C4-2B (cell line): ENCODE data around the gene KRT24.

Source experiments
- H3K27ac ChIP-seq: fragments of 450-650 bp; 2 replicates; pipeline ENCODE4 v1.5.1; 2017
- CTCF ChIP-seq: fragments of 450-650 bp; conservative IDR thresholded peaks from 2 replicates; pipeline ENCODE4 v1.5.1; 2017; ENCODE audit warnings: mild to moderate bottlenecking
- ZFX ChIP-seq: fragments of 450-650 bp; IDR thresholded peaks from 2 replicates; pipeline ENCODE4 v1.6.1; 2017

The KRT24 gene

GRCh38 chr17:40659911-40660310, 43.6 kb downstream of the KRT24 start:
- TF ChIP-seq CTCF (no peak), ZFX (no peak)
- no peak overlapping the region for H3K27ac ChIP-seq

DNA sequence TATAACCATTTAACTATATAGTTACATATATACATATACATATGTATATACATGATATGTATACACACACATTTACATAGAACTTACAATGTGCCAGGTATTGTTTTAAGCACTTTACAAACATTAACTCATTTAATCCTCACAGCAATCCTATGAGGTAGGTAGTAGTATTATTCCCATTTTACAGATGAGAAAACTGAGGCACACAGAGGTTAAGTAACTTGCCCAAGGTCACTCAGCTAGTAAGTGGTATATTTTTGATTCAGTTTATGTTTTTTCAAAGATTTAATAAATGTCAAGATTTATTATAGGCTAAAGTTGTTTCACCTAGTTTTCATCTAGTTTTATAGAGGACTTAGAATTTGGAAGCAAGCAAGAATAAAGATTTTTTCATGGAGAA, 45.2 kb downstream of the KRT24 start:
- TF ChIP-seq ZFX = no peak
- no peak for TF ChIP-seq CTCF

DNA sequence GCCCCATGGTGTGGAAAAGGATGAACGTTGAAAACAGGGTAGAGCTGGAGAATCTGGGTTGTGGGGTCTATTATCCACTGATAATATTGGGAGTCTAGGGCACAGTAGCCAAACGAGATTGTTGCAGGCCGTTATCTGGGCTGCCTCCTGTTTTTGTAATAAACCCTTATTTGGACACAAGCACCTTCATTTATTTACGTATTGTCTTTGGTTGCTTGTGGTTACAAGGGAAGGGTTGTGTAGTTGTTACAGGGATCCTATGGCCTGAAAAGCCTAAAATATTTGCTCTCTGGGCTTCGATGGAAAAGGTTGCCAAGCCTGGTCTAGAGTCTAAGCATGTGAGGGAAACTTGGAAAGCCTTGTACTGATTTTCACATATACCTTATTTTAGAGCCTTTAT, 51.6 kb downstream of the KRT24 start:
- no peak overlapping the region for H3K27ac ChIP-seq
- no peak for TF ChIP-seq CTCF
- TF ChIP-seq ZFX = no peak

More for the DNA sequence above, 45.2 kb downstream of the KRT24 start:
- H3K27ac ChIP-seq = no peak overlapping the region

DNA sequence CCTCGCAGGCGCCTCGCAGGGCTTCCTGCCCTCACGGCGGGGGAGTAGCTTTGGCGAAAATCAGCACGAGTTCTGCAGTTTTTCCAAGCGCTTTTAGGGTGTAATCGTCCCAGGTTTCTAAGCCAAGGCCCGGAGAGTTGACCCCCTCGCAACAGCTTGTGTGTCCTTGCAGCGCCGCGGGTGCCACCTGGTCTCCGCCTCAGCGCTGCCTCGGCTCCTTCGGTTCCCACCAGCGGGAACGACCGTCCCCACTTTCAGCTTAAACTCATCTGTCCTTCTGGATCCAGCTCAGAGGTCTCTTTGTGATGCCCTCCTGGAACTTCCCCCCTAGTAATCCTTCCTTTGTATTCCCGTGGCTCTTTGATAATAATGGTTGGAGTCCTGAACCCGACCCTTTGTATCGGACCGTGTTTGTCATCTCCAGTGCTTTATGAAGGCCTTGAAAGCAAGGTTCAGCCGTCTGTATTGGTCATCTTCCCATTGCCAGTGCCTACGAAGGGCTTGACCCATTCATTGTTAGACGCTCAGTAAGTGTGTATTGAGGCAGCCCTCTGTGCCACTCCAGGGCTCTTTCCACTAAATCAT, 55.1 kb downstream of the KRT24 start:
- peak overlapping the region; percentile 96 for H3K27ac ChIP-seq
- TF ChIP-seq ZFX = no peak
- TF ChIP-seq CTCF = no peak
